ENCODE measurements around the gene SCO2. TPM values are rescaled to one million over a fixed set of nuclear protein-coding genes. Genes with fewer than 3 reads are reported as not detected.
A peak's percentile ranks its signal among the peaks of the same experiment; 100 is the strongest.

SCO2 gene
- total RNA-seq, 1 experiment from 2014 or later: 3.0 TPM

GRCh38 chr22:50529416-50529896, 4.1 kb upstream of the SCO2 start:
- Histone ChIP-seq H3K36me3 (ENCODE audit: low read depth) (no peaks in the 10 kb centered on the region), H3K27ac (no peak overlapping the region), H3K79me2 (ENCODE audit: low read depth) (peaks cover 2% of the 10 kb centered on the region), H3K4me1 (replicated peaks; ENCODE audit: insufficient read depth) (peaks cover 27% of the 10 kb centered on the region), H3K27me3 (ENCODE audit: insufficient read depth, low read depth) (no peaks in the 10 kb centered on the region), H2AFZ (no peak overlapping the region), H3K9me2 (ENCODE audit: insufficient read depth) (no peaks in the 10 kb centered on the region), H4K20me1 (ENCODE audit: insufficient read depth) (peaks cover 2% of the 10 kb centered on the region), H3K4me3 (no peak overlapping the region), H3F3A (ENCODE audit: insufficient read depth, low read depth) (peaks cover 66% of the 10 kb centered on the region), H3K4me2 (no peak overlapping the region), H3K9me3 (ENCODE audit: insufficient read depth, low read depth) (no peaks in the 10 kb centered on the region)
- intact Hi-C loops (cut with micrococcal nuclease; ENCODE audit: unreplicated experiment): no loop called here
- DNase-seq: no peak
- TF ChIP-seq EZH2 (IDR thresholded peaks at IDR 0.05; ENCODE audit: low read depth) (no peak), CTCF (conservative IDR thresholded peaks at IDR 0.05) (no peak)
- ChIA-PET POLR2A (ENCODE audit: unreplicated experiment) (no interaction called here), CTCF (interaction anchor here (0.6 kb wide), 1 partner anchor 21 kb away, joined by 7 read pairs; no protein-coding TSS in a partner anchor)
- BruUV-seq (replicated peaks): no TSS peak

- Histone ChIP-seq H4K20me1 (ENCODE audit: insufficient read depth) (peaks cover 8% of the 10 kb centered on the region), H3F3A (ENCODE audit: insufficient read depth, low read depth) (peaks cover 71% of the 10 kb centered on the region), H3K36me3 (ENCODE audit: low read depth) (no peaks in the 10 kb centered on the region), H3K27ac (no peak overlapping the region), H3K4me1 (replicated peaks; ENCODE audit: insufficient read depth) (peaks cover 29% of the 10 kb centered on the region), H3K9me2 (ENCODE audit: insufficient read depth) (no peaks in the 10 kb centered on the region), H2AFZ (no peak overlapping the region), H3K4me2 (no peak overlapping the region), H3K4me3 (no peak overlapping the region), H3K27me3 (ENCODE audit: insufficient read depth, low read depth) (no peaks in the 10 kb centered on the region), H3K79me2 (ENCODE audit: low read depth) (peaks cover 8% of the 10 kb centered on the region), H3K9me3 (ENCODE audit: insufficient read depth, low read depth) (no peaks in the 10 kb centered on the region)
- peak in 1 of 2 experiments; percentile 30 for DNase-seq
- ChIA-PET CTCF (interaction anchor here (0.6 kb wide), 1 partner anchor 22 kb away, joined by 7 read pairs; no protein-coding TSS in a partner anchor), POLR2A (ENCODE audit: unreplicated experiment) (interaction anchor here (0.6 kb wide), 1 partner anchor 59 kb away, joined by 4 read pairs; no protein-coding TSS in a partner anchor)
- intact Hi-C loops (cut with micrococcal nuclease; ENCODE audit: unreplicated experiment): no loop called here
- no TSS peak for BruUV-seq (replicated peaks)
- no peak for TF ChIP-seq EZH2 (IDR thresholded peaks at IDR 0.05; ENCODE audit: low read depth)
- no peak for TF ChIP-seq CTCF (conservative IDR thresholded peaks at IDR 0.05)
These were observed 3.5 kb upstream of the SCO2 start for GRCh38 chr22:50528682-50529415.

DNA sequence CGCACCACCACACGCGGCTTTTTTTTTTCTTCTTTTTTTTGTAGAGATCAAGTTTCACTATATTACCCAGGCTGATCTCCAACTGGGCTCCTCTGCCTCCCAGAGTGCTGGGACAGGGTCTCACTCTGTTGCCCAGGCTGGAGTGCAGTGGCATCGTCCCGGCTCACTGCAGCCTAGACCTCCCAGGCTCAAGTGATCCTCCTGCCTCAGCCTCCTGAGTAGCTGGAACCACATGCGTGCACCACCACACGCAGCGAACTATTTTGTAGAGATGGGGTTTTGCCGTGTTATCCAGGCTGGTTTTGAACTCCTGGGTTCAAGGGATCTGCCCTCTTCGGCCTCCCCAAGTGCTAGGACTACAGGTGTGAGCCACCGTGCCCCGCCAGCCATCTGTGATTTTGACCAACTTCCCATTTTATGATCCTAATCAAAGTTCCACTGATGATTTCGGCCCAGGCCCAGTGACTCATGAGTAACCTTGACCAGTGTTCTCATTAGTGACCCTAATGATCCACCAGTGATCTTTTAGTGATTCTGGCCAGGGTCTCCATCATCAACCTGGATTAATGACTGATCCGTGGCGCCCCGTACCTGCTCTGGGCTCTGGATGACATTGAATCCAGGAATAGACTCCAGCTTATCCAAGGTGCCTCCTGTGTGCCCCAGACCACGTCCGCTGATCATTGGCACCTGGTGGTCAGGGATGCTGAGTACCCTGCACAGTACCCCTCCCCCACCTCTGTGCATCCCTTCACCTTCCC, 2.7 kb upstream of the SCO2 start:
- CTCF ChIA-PET: no interaction called here
- POLR2A ChIA-PET (ENCODE audit: unreplicated experiment): interaction anchor here (0.6 kb wide), 1 partner anchor 58 kb away, joined by 4 read pairs; no protein-coding TSS in a partner anchor
- intact Hi-C loops (cut with micrococcal nuclease; ENCODE audit: unreplicated experiment): loop anchor here (2.0 kb wide), 2 partner anchors 55 to 93 kb away; partner anchors contain the start of gene CHKB

More for the DNA sequence above, 2.7 kb upstream of the SCO2 start:
- Histone ChIP-seq H3K27me3 (ENCODE audit: insufficient read depth, low read depth) (no peaks in the 10 kb centered on the region), H4K20me1 (ENCODE audit: insufficient read depth) (peaks cover 16% of the 10 kb centered on the region), H3K27ac (no peak overlapping the region), H3K4me2 (peak overlapping the region; percentile 94; the same call in 1 of the 2 replicates), H3K9me3 (ENCODE audit: insufficient read depth, low read depth) (no peaks in the 10 kb centered on the region), H3K4me3 (no peak overlapping the region), H3K4me1 (replicated peaks; ENCODE audit: insufficient read depth) (peaks cover 30% of the 10 kb centered on the region), H3K36me3 (ENCODE audit: low read depth) (peaks cover 5% of the 10 kb centered on the region), H3K9me2 (ENCODE audit: insufficient read depth) (no peaks in the 10 kb centered on the region), H2AFZ (no peak overlapping the region), H3K79me2 (ENCODE audit: low read depth) (peaks cover 16% of the 10 kb centered on the region), H3F3A (ENCODE audit: insufficient read depth, low read depth) (peaks cover 69% of the 10 kb centered on the region)
- no peak for TF ChIP-seq EZH2 (IDR thresholded peaks at IDR 0.05; ENCODE audit: low read depth)
- TF ChIP-seq CTCF (conservative IDR thresholded peaks at IDR 0.05): no peak
- BruUV-seq (replicated peaks): no TSS peak
- no peak for DNase-seq
